ENCODE measurements around the gene PRKAR1B.

GRCh38 chr7:676972-677385 is 50.1 kb downstream of the PRKAR1B start:
- TF ChIP-seq POLR2A (IDR thresholded peaks at IDR 0.05) (no peak), CTCF (IDR thresholded peaks at IDR 0.05) (no peak), POLR2AphosphoS5 (IDR thresholded peaks at IDR 0.05) (no peak)
